Measurements from ENCODE around the gene PCDHA6.
"Not testable (repeated sequence)": the region's sequence is repeated elsewhere in the genome, so short reads cannot be mapped to it uniquely, and the experiment has no call there.

PCDHA6 gene

GRCh38 chr5:140821375-140822280, 6.1 kb upstream of the PCDHA6 start, which contains the start of gene PCDHA5:
Gene PCDHA5, plus strand, starts transcription at chr5:140821613.
- DNase-seq: no peak

DNA sequence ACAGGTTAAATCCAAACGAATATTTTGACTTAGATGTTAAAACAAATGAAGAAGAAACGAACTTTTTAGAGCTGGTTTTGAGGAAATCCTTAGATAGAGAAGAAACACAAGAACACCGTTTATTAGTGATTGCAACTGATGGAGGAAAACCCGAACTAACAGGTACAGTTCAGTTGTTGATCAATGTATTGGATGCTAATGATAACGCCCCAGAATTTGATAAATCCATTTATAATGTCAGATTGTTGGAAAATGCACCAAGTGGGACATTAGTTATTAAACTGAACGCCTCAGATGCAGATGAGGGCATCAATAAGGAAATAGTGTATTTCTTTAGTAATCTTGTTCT, 5.5 kb upstream of the PCDHA6 start:
- DNase-seq: no peak

DNA sequence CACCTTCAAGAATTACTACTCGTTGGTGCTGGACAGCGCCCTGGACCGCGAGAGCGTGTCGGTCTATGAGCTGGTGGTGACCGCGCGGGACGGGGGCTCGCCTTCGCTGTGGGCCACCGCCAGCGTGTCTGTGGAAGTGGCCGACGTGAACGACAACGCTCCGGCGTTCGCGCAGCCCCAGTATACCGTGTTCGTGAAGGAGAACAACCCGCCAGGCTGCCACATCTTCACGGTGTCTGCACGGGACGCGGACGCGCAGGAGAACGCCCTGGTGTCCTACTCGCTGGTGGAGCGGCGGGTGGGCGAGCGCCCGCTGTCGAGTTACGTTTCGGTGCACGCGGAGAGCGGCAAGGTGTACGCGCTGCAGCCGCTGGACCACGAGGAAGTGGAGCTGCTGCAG, 4.8 kb upstream of the PCDHA6 start:
- DNase-seq: not testable (repeated sequence)

GRCh38 chr5:140823475-140823874, 4.3 kb upstream of the PCDHA6 start:
- DNase-seq: no peak

DNA sequence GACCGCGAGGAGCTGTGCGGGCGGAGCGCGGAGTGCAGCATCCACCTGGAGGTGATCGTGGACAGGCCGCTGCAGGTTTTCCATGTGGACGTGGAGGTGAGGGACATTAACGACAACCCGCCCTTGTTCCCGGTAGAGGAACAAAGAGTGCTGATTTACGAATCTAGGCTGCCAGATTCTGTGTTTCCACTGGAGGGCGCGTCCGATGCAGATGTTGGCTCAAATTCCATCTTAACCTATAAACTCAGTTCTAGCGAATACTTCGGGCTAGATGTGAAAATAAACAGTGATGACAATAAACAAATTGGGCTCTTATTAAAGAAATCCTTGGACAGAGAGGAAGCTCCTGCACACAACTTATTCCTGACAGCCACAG, 590 bp downstream of the PCDHA6 start:
- no peak for DNase-seq

DNA sequence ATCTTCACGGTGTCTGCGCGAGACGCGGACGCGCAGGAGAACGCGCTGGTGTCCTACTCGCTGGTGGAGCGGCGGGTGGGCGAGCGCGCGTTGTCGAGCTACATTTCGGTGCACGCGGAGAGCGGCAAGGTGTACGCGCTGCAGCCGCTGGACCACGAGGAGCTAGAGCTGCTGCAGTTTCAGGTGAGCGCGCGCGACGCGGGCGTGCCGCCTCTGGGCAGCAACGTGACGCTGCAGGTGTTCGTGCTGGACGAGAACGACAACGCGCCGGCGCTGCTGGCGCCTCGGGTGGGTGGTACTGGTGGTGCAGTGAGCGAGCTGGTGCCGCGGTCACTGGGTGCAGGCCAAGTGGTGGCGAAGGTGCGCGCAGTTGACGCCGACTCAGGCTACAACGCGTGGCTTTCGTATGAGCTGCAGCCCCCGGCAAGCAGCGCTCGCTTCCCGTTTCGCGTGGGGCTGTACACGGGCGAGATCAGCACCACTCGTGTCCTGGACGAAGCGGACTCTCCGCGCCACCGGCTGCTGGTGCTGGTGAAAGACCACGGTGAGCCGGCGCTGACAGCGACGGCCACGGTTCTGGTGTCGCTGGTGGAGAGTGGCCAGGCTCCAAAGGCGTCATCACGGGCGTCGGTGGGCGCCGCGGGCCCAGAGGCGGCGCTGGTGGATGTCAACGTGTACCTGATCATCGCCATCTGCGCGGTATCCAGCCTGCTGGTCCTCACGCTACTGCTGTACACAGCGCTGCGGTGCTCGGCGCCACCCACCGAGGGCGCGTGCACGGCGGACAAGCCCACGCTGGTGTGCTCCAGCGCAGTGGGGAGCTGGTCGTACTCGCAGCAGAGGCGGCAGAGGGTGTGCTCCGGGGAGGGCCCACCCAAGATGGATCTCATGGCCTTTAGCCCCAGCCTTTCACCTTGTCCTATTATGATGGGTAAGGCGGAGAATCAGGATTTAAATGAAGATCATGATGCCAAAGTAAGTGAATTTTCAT, 2.0 kb downstream of the PCDHA6 start:
- not testable (repeated sequence) for DNase-seq

DNA sequence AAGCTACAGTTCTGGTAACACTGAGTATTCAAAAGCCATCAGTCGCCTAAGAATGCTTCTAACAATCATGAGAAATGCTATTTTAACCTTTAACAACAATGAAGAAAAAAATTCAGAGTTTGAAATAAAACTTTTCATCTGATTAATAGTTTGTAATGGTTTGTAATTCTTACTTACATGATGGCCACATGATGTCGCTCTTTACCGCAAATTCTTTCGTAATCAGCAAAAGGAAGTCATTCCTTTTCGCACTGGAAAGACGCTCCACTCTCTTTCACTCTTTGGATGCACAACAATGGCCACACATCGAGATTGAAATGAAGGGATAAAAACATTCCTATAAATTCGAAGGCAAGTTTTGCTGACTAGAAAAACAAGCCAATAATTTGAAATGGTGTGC, 6.2 kb downstream of the PCDHA6 start, which contains the start of gene PCDHA7:
Gene PCDHA7 (plus strand): TSS at position 277 of the 400 bp plus-strand sequence. CDS start 115 bp downstream, at position 392.
- DNase-seq: no peak

GRCh38 chr5:140834439-140835008, 6.8 kb downstream of the PCDHA6 start:
- not testable (repeated sequence) for DNase-seq

- no peak for DNase-seq
Observed at GRCh38 chr5:140835622-140836510, 8.1 kb downstream of the PCDHA6 start.

- DNase-seq: no peak
Observed at GRCh38 chr5:140840978-140841962, 13.5 kb downstream of the PCDHA6 start, which contains the start of gene PCDHA8. Gene PCDHA8, plus strand, starts transcription at chr5:140841187. Its CDS starts 135 bp downstream, at chr5:140841322.

DNA sequence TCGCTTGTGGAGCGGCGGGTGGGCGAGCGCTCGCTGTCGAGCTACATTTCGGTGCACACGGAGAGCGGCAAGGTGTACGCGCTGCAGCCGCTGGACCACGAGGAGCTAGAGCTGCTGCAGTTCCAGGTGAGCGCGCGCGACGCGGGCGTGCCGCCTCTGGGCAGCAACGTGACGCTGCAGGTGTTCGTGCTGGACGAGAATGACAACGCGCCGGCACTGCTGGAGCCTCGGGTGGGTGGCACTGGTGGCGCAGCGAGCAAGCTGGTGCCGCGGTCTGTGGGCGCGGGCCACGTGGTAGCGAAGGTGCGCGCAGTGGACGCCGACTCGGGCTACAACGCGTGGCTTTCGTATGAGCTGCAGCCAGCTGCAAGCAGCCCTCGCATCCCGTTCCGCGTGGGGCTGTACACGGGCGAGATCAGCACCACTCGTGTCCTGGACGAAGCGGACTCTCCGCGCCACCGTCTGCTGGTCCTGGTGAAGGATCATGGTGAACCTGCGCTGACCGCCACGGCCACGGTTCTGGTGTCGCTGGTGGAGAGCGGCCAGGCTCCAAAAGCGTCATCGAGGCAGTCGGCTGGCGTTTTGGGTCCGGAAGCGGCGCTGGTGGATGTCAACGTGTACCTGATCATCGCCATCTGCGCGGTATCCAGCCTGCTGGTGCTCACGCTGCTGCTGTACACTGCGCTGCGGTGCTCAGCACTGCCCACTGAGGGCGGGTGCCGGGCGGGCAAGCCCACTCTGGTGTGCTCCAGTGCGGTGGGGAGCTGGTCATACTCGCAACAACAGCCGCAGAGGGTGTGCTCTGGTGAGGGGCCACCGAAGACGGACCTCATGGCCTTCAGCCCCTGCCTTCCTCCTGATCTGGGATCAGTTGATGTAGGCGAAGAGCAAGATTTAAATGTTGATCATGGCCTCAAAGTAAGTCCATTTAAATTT, 15.3 kb downstream of the PCDHA6 start:
- no peak for DNase-seq

DNA sequence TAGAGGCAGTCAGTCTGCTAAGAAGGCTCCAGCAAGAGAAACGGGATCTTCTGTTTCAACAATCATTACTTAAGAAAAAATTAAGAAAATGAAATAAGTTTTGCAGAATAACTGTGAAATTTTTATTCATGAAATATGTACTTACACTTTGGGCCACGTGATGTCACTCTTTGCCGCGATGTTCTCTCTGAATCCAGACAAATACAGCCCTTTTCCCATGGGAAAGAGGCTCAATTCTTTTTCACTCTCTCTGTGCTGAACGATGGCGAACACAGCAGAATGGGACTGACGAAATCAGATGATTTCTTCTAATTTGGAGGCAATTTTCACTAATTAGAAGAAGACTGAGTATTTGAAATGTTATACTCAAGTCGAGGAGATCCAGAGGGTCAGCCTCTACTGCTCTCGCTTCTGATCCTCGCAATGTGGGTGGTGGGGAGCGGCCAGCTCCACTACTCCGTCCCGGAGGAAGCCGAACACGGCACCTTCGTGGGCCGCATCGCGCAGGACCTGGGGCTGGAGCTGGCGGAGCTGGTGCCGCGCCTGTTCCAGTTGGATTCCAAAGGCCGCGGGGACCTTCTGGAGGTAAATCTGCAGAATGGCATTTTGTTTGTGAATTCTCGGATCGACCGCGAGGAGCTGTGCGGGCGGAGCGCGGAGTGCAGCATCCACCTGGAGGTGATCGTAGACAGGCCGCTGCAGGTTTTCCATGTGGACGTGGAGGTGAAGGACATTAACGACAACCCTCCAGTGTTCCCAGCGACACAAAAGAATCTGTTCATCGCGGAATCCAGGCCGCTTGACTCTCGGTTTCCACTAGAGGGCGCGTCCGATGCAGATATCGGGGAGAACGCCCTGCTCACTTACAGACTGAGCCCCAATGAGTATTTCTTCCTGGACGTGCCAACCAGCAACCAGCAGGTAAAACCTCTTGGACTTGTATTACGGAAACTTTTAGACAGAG, 20.7 kb downstream of the PCDHA6 start, which contains the start of gene PCDHA9:
Gene PCDHA9 (plus strand): TSS at position 244 of the 964 bp plus-strand sequence. CDS start 114 bp downstream, at position 358.
- not testable (repeated sequence) for DNase-seq

- not testable (repeated sequence) for DNase-seq
Observed at GRCh38 chr5:140849831-140850634, 22.3 kb downstream of the PCDHA6 start.

GRCh38 chr5:140855772-140856674, 28.3 kb downstream of the PCDHA6 start, which contains the start of gene PCDHA10:
Gene PCDHA10, plus strand, starts transcription at chr5:140855897. Its CDS starts 152 bp downstream, at chr5:140856049.
- DNase-seq: no peak

GRCh38 chr5:140857177-140857986, 29.6 kb downstream of the PCDHA6 start:
- DNase-seq: no peak
